Testis (tissue), 2 donors: ENCODE data around the gene NUP58.

Experiments
- POLR2A ChIP-seq: fragments of 450-650 bp; IDR thresholded peaks from one replicate; pipeline ENCODE4 v1.6.1; 2017; ENCODE audit warnings: antibody characterized with exemption, mild to moderate bottlenecking, moderate library complexity
- TF ChIP-seq, protein P1 (sequence below), 3 experiments: fragments of 450-650 bp in 2 of 3; fragments of 200-600 bp in 1 of 3; sonication (generic) in 1 of 3; IDR thresholded peaks; one replicate each; pipeline ENCODE4 v1.5.1; 2016 to 2019; ENCODE audit warnings: antibody characterized with exemption in 3 of 3, mild to moderate bottlenecking in 2 of 3, moderate library complexity in 1 of 3

DNA sequence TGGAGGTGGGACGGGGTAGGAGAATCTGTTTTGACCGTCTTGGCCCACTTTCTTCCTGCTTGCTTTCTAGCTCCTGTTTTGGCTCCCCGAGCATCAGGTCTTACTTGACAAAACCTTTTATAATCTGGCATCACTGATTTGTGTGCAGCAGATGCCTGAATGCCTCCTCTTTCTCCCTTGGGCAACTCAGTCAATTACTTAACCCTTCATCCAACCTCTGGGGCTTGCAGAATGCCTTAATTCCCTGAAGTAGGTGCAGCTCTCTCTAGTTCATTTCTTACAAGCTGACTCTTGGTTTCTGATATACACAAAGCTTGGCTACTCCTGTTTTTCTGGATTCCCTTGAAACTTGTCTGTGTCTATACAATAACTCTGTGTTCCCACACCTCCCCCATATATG, 5.7 kb upstream of the NUP58 start:
- TF ChIP-seq, protein P1, sequence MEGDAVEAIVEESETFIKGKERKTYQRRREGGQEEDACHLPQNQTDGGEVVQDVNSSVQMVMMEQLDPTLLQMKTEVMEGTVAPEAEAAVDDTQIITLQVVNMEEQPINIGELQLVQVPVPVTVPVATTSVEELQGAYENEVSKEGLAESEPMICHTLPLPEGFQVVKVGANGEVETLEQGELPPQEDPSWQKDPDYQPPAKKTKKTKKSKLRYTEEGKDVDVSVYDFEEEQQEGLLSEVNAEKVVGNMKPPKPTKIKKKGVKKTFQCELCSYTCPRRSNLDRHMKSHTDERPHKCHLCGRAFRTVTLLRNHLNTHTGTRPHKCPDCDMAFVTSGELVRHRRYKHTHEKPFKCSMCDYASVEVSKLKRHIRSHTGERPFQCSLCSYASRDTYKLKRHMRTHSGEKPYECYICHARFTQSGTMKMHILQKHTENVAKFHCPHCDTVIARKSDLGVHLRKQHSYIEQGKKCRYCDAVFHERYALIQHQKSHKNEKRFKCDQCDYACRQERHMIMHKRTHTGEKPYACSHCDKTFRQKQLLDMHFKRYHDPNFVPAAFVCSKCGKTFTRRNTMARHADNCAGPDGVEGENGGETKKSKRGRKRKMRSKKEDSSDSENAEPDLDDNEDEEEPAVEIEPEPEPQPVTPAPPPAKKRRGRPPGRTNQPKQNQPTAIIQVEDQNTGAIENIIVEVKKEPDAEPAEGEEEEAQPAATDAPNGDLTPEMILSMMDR (IDR thresholded peaks at IDR 0.05) = no peak
- no peak for TF ChIP-seq POLR2A
